GM21717 (cell line): ENCODE results near the gene ATR.
"Not testable (repeated sequence)": the region's sequence is repeated elsewhere in the genome, so short reads cannot be mapped to it uniquely, and the experiment has no call there.

ENCODE experiments used
- ATAC-seq: cut with Tn5 transposase; IDR thresholded peaks from one replicate; pipeline ENCODE4 v1.9.1; 2021; ENCODE audit warnings: mild to moderate bottlenecking, moderate library complexity; ENCODE audit not compliant: unreplicated experiment

Gene ATR

DNA sequence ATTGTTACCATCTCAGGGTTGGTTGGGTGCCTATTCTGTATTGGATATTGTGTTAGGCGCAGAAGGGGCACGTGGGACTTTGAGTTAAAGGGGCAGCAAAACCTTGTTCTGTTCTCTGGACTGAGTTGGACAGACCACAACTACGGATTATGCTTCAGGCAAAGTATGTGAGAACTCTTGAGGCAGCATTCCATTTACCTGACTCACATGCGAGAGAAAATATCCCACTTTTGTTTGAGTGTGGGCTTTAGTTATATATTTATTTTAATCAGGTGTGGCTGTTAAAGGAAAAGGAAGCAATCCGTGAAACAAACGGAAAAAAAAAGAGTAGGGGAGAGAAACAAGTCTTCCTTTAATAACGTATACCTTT, 17.0 kb upstream of the ATR start:
- ATAC-seq, result no peak

DNA sequence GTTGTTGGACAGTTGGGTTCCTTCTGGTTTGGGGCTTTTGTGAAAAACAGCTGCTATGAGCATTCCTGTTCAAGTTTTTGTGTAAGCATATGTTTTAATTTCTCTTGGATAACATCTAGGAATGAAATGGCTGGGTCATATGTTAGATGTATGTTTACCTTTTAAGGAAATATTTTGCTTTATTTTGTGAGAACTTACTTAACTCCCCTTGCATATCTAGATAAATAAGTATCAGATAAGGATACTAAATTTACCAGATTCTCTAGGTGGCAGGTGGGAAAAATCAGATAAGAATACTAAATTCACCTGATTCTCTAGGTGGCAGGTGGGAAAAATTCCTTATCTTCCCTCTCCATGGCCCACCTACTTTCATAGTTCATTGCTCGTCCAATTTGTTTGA, 16.6 kb upstream of the ATR start:
- ATAC-seq, result no peak

DNA sequence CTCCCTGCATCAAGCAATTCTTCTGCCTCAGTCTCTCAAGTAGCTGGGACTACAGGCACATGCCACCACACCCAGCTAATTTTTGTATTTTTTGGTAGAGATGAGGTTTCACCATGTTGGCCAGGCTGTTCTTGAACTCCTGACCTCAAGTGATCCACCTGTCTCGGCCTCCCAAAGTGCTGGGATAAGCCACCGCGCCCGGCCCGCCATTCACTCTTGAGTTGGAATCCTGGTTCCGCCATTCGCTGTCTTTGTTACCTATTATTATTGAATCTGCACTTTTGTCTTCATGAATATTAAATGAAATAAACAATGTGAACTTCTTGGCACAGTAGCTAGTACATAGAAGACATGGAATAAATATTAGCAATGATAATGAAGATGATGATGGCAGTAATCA, 13.7 kb upstream of the ATR start:
- not testable (repeated sequence) for ATAC-seq

DNA sequence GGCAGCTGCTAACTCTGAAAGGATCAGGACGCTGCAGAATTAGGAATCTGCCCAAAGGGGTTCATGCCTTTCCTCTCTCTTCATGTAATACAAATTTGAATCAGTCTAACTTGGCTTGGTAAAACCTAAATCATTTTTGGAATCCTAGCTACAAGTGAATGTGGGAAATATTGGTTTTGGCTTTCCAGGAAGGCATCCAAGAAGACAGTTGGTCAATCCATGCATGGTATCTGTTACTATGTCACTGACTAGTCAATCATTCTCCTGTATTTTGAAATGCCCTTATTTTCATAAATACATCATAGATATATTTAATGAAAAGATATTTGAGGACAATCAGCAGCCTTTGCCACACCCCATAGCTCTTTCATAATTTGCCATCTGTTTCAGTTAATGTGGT, 10.2 kb upstream of the ATR start:
- no peak for ATAC-seq

DNA sequence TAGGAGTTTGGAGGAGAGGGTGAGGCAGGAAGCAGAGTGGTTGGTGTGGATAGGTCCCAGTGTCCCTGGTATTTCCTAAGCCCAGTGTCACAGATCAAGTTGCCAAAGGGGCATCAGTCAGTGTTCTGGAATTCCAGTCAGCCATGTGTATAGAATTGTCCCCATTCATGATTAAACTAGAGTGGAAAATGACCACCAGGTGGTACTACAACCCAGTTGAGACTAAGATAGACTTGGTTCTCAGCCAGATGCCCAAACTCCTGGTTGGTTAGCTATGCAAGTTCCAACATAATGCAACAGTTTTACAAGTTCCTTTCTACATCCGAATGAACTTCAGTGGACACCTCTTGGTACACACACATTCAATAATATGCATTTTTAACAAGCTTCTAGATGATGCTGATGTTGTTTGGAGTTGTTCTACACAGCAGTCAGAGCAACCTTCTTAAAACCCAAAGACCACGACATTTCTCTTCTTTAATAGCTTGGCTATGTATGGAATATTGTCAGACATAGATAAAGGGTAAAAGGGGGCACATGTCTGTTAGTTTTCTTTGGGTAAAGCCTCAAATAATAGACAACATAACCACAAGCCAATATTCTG, 8.4 kb upstream of the ATR start:
- ATAC-seq, result peak; percentile 72

DNA sequence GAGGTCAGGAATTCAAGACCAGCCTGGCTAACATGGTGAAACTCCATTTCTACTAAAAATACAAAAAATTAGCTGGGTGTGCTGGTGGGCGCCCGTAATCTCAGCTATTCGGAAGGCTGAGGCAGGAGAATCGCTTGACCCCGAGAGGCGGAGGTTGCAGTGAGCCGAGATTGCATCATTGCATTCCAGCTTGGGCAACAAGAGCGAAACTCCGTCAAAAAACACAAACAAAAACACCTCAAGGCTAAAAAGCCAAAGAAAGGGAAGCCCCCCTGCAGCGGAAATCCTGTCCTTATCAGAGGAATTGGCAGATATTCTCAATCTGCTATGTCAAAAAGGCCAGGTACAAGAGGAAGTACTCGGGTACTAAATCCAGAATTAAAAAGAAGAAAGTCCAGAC, 2.5 kb upstream of the ATR start:
- not testable (repeated sequence) for ATAC-seq

DNA sequence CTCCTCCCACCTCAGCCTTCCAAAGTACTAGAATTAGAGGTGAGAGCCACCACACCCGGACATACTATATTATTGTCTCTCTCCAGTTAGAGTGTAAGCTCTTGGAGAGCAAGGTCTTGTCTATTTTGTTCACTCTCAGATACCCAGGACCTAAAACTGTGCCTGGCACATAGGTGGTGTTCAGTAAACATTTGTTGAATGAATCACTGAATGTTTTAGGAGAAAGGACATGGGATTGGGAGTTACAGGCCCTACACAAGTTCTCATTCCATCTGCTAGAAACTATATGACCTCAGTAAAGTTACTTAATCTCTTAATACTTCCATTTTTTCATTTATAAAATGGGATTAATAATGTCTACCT, 1.5 kb upstream of the ATR start:
- no peak for ATAC-seq

DNA sequence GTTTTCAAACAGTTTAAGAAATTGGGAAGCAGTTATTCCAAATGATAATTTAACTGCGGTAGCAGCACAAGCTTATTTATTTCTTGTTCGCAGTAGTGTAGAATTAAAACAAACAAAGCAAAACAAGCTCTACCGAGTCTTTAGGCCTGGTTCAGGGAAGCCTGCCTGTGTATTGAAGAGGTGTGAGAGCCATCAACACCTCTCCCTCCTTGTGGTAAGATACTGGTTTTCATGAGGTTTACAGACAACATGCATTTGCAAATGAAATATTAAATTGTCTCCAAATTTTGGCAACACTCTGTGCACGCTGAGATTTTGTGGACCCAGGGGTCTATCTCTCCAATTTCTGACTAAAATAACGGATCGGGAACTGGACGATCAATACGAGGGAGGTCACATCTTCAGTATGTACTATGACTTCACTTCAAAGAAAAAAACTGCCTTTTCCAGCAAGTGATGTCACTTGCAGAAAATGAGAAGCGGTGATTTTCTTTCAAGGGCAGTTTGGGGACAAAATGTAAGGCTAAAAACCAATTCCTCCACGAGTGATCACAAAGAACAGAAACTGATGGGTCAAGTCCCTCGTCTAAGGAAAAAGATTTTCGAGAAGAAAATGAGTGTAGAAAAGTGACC, 721 bp downstream of the ATR start:
- no peak for ATAC-seq

DNA sequence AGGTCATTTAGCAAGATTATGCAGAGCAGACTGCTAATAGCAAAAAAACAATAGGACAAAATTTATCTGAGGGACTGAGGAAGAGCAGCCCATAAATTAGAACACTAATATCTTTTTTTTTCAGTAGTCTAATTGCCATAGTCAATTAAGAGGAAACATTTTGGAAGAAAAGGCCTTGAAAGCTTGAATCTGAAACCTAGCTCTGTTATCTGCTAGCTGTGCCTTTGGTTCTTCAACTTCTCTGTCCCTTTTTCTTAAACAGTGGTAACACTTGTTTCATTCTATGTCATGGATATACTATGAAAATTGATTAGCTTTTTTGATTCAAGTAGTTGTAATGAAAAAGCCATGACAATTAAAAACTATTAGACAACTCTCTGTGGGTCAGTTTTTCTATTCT, 1.7 kb downstream of the ATR start:
- no peak for ATAC-seq

DNA sequence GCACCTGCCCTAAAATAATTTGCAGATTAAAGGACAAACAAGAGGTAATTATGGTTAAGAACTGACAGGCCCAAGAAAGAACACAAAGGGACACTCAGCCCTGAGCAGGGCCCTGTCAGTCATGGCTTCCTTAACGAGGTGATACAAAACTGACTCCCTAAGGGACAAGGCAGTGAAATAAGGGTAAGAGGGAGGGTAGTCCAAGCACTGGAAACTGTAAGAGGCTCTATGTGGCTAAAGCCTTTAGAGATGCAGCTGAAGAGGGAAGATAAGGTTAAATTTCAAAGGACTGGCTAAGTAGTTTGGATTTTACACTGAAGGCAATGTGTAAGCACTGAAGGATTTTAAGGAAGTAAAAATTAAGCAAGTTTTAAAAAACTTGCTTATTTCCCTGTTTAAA, 3.9 kb downstream of the ATR start:
- ATAC-seq, result no peak

DNA sequence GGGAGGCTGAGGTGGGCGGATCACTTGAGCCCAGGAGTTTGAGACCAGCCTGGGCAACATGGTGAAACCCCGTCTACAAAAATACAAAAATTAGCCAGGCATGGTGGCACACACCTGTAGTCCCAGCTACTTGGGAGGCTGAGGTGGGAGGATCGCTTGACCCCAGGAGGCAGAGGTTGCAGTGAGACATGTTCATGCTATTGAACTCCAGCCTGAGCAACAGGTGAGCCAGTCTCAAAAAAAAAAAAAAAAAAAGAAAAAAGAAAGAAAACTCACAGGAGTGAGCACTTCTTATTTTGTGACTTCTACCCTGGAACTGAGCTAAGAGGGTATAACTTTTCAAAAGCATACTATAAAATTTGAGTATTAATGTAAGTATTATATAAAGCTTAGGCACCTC, 4.3 kb downstream of the ATR start:
- not testable (repeated sequence) for ATAC-seq

DNA sequence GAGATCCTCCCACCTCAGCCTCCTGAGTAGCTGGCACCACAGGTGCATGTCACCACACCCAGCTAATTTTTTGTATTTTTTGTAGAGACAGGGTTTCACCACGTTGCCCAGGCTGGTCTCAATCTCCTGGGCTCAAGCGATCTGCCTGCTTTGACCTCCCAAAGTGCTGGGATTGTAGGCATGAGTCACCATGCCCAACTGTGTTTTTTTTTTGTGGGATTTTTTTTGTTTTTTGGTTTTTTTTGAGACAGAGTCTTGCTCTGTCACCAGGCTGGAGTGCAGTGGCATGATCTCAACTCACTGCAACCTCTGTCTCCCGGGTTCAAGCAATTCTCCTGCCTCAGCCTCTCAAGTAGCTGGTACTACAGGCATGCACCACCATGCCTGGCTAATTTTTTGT, 9.1 kb downstream of the ATR start:
- not testable (repeated sequence) for ATAC-seq

DNA sequence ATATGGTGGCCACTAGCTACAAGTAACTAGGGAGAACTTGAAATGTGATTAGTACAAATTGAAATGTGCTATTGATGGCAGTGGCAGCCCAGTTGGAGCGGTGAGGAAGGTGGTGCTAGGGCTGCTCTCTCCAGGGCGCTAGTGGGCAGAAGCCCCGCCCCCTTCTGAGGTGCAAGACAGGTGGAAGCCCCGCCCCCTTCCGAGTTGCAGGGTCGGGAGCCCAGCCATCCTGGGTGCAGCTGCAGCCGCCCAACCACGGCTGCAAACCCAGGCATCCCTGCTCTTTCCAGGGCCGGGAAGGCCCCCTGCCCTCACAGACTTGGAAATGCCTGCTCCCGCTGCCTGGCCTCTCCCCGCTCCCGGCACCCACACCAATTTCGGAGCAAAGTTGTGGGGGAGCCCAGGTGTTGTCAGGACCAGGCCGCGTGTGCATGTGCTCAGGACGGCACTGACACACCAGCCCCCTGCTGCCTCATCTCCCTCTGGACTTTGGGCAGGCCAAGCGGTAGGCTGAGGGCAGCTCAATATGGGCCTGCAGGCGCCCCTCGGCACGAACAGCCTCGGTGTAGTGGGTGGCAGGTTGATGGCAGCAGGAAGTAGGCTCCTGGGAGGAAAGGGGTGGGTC, 10.0 kb downstream of the ATR start:
- no peak for ATAC-seq

DNA sequence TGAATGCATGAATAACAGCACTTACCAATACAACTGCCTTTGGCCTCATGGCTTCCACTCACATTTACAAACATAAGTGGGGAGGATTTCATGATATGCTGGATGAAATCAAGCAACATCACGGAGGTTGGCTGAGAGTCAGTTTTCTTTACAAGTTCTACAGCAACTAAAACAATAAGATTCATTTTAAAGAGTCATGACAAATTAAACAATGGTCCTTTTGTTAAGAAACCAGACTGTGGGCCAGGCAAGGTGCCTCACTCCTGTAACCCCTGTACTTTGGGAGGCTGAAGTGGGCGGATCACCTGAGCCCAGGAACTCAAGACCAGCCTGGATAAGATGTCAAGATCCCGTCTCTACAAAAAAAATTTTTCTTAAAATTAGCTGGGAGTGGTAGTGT, 12.4 kb downstream of the ATR start:
- no peak for ATAC-seq

DNA sequence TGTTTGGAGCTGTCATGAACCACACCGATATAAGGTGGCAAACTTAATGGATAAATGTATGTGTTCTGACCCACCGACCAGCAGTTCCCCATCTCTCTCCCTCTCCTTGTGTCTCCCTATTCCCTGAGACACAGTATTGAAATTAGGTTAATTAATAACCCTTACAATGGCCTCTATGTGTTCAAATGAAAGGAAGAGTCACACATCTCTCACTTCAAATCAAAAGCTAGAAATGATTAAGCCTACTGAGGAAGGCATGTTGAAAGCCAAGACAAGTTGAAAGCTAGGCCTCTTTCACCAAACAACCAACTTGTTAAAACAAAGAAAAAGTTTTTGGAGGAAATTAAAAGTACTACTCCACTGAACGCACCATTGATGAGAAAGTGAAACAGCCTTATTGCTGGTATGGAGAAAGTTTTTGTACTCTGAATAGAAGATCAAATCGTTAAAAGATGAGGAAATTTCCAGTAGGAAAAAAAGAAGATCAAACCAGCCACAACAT, 15.0 kb downstream of the ATR start:
- no peak for ATAC-seq

DNA sequence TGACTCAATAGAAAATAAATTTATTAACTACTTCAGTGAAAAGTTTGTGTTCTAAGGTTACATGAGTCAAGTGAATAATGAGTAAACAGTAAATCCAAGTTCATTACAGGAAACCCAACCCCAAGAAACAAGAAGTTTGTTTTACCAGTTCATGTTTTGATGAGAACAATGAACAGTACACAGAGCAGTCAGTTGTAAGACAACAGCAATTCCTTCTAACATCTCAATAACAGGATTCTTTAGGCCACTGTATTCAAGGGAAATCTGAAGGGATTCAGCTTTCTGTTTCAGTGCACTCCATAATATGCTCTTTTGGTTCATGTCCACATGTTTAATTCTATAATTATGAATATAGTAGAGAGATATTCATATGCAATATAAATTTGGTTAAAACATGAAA, 18.4 kb downstream of the ATR start:
- ATAC-seq, result no peak

DNA sequence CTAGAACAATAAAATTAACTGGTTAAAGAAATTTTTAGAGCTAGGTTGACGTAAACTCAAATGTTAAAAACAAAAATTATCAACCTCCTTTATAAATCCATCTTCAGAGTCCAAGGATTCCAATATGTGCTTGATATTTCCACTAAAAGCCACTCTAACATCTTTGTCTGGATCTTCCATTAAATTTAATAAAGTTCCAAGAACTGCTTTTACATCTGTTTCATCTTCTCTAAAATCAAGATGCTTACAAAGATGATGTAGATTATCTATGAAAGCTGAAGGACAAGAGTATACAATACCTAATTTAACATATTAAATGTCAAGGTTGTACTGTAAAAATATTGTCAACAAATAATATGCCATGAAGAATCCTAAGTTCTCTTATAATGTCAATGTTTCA, 24.8 kb downstream of the ATR start:
- no peak for ATAC-seq

DNA sequence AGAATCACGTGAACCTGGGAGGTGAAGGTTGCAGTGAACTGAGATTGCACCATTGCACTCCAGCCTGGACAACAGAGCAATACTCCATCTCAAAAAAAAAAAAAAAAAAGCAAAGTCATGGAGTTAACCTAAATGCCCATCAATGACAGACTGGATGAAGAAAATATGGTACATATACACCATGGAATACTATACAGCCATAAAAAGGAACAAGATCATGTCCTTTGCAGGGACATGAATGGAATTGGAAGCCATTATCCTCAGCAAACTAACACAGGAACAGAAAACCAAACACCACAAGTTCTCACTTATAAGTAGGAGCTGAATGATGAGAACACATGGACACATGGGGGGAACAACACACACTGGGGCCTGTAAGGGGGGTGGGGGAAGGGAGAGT, 26.0 kb downstream of the ATR start:
- not testable (repeated sequence) for ATAC-seq

DNA sequence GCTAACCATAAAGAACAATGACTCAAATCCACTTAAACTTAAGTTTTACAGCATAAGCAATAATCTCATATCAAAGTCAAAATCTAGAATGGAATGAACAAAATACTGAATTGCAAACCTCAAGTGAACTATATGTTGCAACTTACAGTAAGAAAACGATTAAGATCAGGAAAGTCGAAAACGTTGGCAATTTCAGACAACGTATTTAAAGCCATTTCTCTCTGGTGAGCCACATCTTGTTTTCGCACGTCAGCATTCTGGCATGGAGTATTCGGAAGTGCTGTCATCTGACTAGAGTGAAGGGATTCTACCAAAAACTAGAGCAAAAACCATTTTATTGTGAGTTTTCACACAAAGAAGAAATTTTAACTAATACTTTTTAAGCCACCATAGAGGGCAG, 28.5 kb downstream of the ATR start:
- no peak for ATAC-seq

DNA sequence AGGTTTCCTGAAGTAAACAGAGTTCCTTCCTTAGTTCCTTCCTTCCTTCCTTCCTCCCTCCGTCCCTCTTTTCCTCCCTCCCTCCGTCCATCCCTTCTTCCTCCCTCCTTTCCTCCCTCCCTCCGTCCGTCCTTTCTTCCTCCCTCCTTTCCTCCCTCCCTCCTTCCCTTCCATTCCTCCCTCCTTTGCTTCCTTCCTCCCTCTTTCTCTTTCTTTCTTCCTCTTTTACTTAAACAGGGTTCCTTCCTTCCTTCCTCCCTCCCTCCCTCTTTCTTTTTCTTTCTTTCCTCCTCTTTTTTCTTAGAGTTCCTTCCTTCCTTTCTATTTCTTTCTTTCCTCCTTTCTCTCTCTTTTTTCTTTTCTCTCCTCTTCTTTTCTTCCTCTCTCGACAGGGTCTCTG, 35.2 kb downstream of the ATR start:
- no peak for ATAC-seq

DNA sequence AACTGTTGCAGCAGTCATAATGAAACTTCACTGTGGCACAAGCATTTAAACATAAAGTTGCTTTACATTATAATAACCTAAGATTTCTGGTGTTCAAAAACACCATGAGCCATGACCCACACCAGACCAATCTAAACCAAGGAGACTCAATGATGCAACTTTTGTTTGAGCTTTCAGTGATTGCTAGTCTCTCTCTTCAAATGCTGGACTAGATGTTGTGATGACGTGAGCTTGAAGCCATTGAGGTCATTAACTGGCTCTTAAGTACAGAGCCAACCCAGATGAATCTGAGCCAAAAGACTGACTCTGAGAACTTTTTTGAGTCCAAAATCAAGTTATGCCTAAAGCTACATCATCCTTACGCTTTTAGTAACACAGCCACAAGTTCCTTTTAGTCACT, 36.5 kb downstream of the ATR start:
- ATAC-seq, result no peak

DNA sequence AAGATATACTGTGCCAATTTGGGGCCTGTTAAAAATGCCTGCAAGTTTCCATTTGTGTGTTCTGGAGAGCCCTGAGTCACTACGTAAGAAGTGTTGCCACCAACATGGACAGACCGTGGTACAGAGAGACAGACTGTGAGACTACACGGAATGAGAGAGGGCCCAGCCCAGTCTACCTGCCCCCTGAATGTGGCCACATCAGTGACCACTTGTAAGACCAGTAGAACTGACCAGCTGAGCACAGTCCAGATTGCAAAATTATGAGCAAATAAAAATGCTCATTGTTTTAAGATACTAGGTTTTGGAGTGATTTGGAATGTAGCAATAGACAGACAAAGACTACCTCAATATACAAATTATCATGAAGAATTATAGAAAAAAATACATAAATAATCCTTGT, 42.0 kb downstream of the ATR start:
- ATAC-seq, result no peak

DNA sequence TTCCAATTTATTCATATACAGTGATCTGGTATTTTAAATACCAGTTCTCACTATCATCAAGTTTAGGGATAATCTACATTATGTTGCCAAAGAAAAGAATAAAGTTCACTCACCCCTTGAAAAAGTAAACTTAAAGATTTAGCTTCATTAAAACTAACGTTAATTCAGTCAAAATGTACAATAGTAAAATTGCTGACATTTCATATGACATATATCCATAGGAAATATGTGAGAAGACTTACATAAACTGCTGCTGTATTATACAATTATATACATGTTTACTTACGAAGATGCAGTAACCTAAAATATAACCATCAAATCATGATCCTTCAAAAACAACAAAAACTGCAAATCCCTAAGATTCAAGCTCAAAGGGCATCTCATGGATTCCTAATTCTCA, 44.0 kb downstream of the ATR start:
- no peak for ATAC-seq
